ENCODE results near the gene TAF10. TPM values are rescaled to one million over a fixed set of nuclear protein-coding genes. Genes with fewer than 3 reads are reported as not detected.

The TAF10 gene
- total and polyA plus RNA-seq, 4 donors, result 10.5 to 58.1 (median 31.5) TPM

GRCh38 chr11:6618117-6619003 is 6.3 kb upstream of the TAF10 start:
- WGBS, result 34% methylated on average over 15 of the region's 15 CpGs
- H3K36me3 ChIP-seq (ENCODE audit: control insufficient read depth in 4 of 4, insufficient read depth in 3 of 4, low read depth in 1 of 4, low read length in 3 of 4), result peaks cover 7 to 16% (median 8%) of the 10 kb centered on the region in 4 donors
- peak overlapping the region; percentile 56 to 96 (median 68) for H3K4me3 ChIP-seq (ENCODE audit: low read depth in 1 of 3, low read length in 3 of 3)
- H3K9me3 ChIP-seq (ENCODE audit: control insufficient read depth in 4 of 4, low read length in 3 of 4), result no peaks in the 10 kb centered on the region
- peak; percentile 56 for DNase-seq (ENCODE audit: low spot score)
- no peaks in the 10 kb centered on the region for H3K27me3 ChIP-seq (ENCODE audit: control insufficient read depth in 4 of 4, insufficient read depth in 4 of 4, low read length in 3 of 4)
- peak overlapping the region; percentile 76 to 85 for H3K27ac ChIP-seq (ENCODE audit: low read depth in 1 of 2, low read length in 2 of 2)
- no peak for TF ChIP-seq REST (IDR thresholded peaks at IDR 0.05)
- no peak for TF ChIP-seq FOXA1 (IDR thresholded peaks at IDR 0.05)
- no peak for TF ChIP-seq ATF3 (IDR thresholded peaks at IDR 0.05)
- TF ChIP-seq SP1 (IDR thresholded peaks at IDR 0.05), result no peak
- TF ChIP-seq ZBTB33 (IDR thresholded peaks at IDR 0.05), result no peak
- TF ChIP-seq RXRA (IDR thresholded peaks at IDR 0.05), result no peak
- TF ChIP-seq EGR1 (IDR thresholded peaks at IDR 0.05; ENCODE audit: low read depth in 2 of 2), result no peak
- TF ChIP-seq GABPA (IDR thresholded peaks at IDR 0.05 in 1 of 2, conservative IDR thresholded peaks at IDR 0.05 in 1 of 2), result no peak
- no peak for TF ChIP-seq FOXA2 (IDR thresholded peaks at IDR 0.05)
- peak; percentile 87 to 93 for TF ChIP-seq JUND (IDR thresholded peaks at IDR 0.05)
- peak; percentile 23 for TF ChIP-seq YY1 (IDR thresholded peaks at IDR 0.05)
- TF ChIP-seq TAF1 (conservative IDR thresholded peaks at IDR 0.05), result no peak
- no peak for TF ChIP-seq HNF4G (IDR thresholded peaks at IDR 0.05)
- peak in 1 of 2 donors; percentile 2 for TF ChIP-seq HNF4A (conservative IDR thresholded peaks at IDR 0.05)
- TF ChIP-seq NR2F2 (IDR thresholded peaks at IDR 0.05), result peak; percentile 76
- no peak for TF ChIP-seq CTCF (IDR thresholded peaks at IDR 0.05; ENCODE audit: low read depth, low read length, missing input control)
- no peak for TF ChIP-seq MAX (IDR thresholded peaks at IDR 0.05)
- peak; percentile 22 to 47 for TF ChIP-seq RAD21 (IDR thresholded peaks at IDR 0.05)
- H3K4me1 ChIP-seq (ENCODE audit: control insufficient read depth in 4 of 4, insufficient read depth in 4 of 4, low read length in 3 of 4), result peaks cover 0 to 24% (median 12%) of the 10 kb centered on the region in 4 donors
- H3K9ac ChIP-seq (ENCODE audit: low read depth in 1 of 2, low read length in 2 of 2), result peak overlapping the region; percentile 81 to 83
